Gastroesophageal sphincter (tissue), 4 donors: ENCODE results near the gene RPL27. TPM values are rescaled to one million over a fixed set of nuclear protein-coding genes. Genes with fewer than 3 reads are reported as not detected.
"Not testable (repeated sequence)": the region's sequence is repeated elsewhere in the genome, so short reads cannot be mapped to it uniquely, and the experiment has no call there.

Experiments
- ATAC-seq: fragments of 150-250 bp; one replicate; pipeline ENCODE4 v1.9.1; 2016; ENCODE audit warnings: mild to moderate bottlenecking, moderate library complexity
- H3K27ac ChIP-seq, 4 donors: fragments of 200-600 bp; sonication (generic) in 3 of 4; 1 replicate in 3 of 4; 2 replicates in 1 of 4; pipeline ENCODE4 v1.5.1; 2016 to 2019
- H3K27me3 ChIP-seq: fragments of 200-600 bp; sonication (generic); one replicate; pipeline ENCODE4 v1.5.1; 2019
- H3K36me3 ChIP-seq, 2 donors: fragments of 200-600 bp; sonication (generic); one replicate each; pipeline ENCODE4 v1.5.1; 2019; ENCODE audit warnings: control low read depth in 1 of 2
- H3K4me1 ChIP-seq, 3 donors: fragments of 200-600 bp; sonication (generic); 1 replicate in 2 of 3; 2 replicates in 1 of 3; pipeline ENCODE4 v1.5.1; 2016 to 2019; ENCODE audit warnings: control low read depth in 2 of 3
- H3K4me3 ChIP-seq, 2 donors: fragments of 200-600 bp; sonication (generic); one replicate each; pipeline ENCODE4 v1.5.1; 2019; ENCODE audit warnings: mild to moderate bottlenecking in 1 of 2, moderate library complexity in 1 of 2
- H3K9me3 ChIP-seq, 3 donors: fragments of 200-600 bp; sonication (generic); one replicate each; pipeline ENCODE4 v1.5.1; 2017 to 2019; ENCODE audit warnings: control low read depth in 2 of 3
- EP300 ChIP-seq: sonication (generic); formaldehyde crosslinking; IDR thresholded peaks from one replicate; pipeline ENCODE4 v1.6.1; 2017; ENCODE audit warnings: antibody characterized with exemption, mild to moderate bottlenecking
- POLR2A ChIP-seq, 2 donors: fragments of 450-650 bp; IDR thresholded peaks; one replicate each; pipeline ENCODE4 v1.6.1; 2017; ENCODE audit warnings: antibody characterized with exemption in 2 of 2, mild to moderate bottlenecking in 2 of 2, moderate library complexity in 1 of 2
- POLR2AphosphoS5 ChIP-seq: sonication (generic); formaldehyde crosslinking; IDR thresholded peaks from one replicate; pipeline ENCODE4 v1.6.1; 2017; ENCODE audit warnings: antibody characterized with exemption
- WGBS, 2 donors: methylation state at CpG; one replicate each; pipeline ENCODE4 v1.1.5; 2018; ENCODE audit warnings: low coverage in 1 of 2; 5-methylcytosine and 5-hydroxymethylcytosine counted together
- total RNA-seq, 4 donors: library from RNA; depleted of rRNA; stranded (reverse); fragments of >200 nt; gene quantifications; one replicate each; pipeline ENCODE4 v1.1.0, GENCODE V29; 2016
- TF ChIP-seq, protein P1 (sequence below), 4 experiments: fragments of 200-600 bp in 2 of 4; fragments of 450-650 bp in 2 of 4; sonication (generic) in 1 of 4; IDR thresholded peaks; one replicate each; pipeline ENCODE4 v1.5.1; 2017 to 2019; ENCODE audit warnings: antibody characterized with exemption in 4 of 4, mild to moderate bottlenecking in 2 of 4, moderate library complexity in 2 of 4

Gene RPL27
- total RNA-seq, 4 donors from 2014 or later: 854 to 1,510 (median 1,196) TPM

DNA sequence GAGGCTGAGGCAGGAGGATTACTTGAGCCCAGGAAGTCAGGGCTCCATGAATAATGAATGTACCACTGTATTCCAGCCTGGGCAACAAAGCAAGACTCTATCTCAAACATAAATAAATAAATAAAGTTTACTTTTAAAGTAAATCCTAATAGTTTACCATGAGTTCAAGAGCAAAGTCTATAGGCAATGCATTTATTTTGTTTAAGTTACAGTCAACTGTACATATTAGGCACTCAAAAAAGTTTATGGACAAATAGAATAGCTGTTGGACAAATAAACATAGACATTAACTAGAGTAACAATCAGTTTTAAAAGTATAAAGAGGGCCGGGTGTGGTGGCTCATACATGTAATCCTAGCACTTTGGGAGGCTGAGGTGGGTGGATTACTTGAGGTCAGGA, 30.3 kb upstream of the RPL27 start:
- Histone ChIP-seq H3K36me3 (peaks cover 0 to under 1% of the 10 kb centered on the region in 2 donors), H3K4me1 (peaks cover 0 to 19% (median 5%) of the 10 kb centered on the region in 3 donors), H3K9me3 (no peaks in the 10 kb centered on the region), H3K27ac (no peak overlapping the region), H3K27me3 (no peaks in the 10 kb centered on the region), H3K4me3 (no peak overlapping the region)
- WGBS, 2 donors: 75% methylated on average over 1 of the region's 1 CpG; no CpG with 5 or more reads in 1 of the 2 donors
- no peak for ATAC-seq
- TF ChIP-seq POLR2A (IDR thresholded peaks at IDR 0.05): no peak
- TF ChIP-seq EP300: no peak
- no peak for TF ChIP-seq POLR2AphosphoS5
- TF ChIP-seq, protein P1, sequence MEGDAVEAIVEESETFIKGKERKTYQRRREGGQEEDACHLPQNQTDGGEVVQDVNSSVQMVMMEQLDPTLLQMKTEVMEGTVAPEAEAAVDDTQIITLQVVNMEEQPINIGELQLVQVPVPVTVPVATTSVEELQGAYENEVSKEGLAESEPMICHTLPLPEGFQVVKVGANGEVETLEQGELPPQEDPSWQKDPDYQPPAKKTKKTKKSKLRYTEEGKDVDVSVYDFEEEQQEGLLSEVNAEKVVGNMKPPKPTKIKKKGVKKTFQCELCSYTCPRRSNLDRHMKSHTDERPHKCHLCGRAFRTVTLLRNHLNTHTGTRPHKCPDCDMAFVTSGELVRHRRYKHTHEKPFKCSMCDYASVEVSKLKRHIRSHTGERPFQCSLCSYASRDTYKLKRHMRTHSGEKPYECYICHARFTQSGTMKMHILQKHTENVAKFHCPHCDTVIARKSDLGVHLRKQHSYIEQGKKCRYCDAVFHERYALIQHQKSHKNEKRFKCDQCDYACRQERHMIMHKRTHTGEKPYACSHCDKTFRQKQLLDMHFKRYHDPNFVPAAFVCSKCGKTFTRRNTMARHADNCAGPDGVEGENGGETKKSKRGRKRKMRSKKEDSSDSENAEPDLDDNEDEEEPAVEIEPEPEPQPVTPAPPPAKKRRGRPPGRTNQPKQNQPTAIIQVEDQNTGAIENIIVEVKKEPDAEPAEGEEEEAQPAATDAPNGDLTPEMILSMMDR (IDR thresholded peaks at IDR 0.05): no peak

DNA sequence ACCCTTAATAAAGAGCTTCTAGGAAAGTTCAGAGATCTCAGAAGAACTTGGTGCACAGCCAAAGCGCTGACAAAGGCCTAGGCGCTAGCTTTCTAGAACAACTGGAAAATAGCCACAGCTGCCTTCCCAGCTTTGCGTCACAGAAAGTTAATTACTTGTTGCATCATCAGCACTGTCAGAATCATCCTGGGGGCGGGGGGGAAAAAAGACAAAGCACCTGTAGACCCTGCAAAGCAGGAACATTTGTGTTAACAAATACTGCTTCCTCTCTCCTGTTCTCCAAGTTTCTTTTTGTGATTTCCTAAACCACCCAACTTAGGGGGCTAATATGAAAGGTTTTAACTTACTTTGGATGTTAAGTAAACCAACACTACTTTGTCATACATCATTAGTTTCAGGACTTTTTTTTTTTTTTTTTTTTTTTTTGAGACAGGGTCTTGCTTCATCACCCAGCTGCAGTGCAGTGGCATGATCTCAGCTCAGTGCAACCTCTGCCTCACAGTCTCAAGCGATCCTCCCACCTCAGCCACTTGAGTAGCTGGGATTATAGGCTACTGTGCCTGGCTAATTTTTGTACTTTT, 29.1 kb upstream of the RPL27 start:
- no peak for ATAC-seq
- WGBS, 2 donors: 22 to 33% methylated on average over 3 of the region's 5 CpGs
- Histone ChIP-seq H3K36me3 (no peaks in the 10 kb centered on the region), H3K27me3 (no peaks in the 10 kb centered on the region), H3K4me1 (peaks cover 0 to 8% (median 0%) of the 10 kb centered on the region in 3 donors), H3K27ac (no peak overlapping the region), H3K4me3 (no peak overlapping the region), H3K9me3 (no peaks in the 10 kb centered on the region)
- TF ChIP-seq POLR2AphosphoS5: no peak
- no peak for TF ChIP-seq EP300
- TF ChIP-seq POLR2A (IDR thresholded peaks at IDR 0.05): no peak
- TF ChIP-seq, protein P1 (IDR thresholded peaks at IDR 0.05): no peak

DNA sequence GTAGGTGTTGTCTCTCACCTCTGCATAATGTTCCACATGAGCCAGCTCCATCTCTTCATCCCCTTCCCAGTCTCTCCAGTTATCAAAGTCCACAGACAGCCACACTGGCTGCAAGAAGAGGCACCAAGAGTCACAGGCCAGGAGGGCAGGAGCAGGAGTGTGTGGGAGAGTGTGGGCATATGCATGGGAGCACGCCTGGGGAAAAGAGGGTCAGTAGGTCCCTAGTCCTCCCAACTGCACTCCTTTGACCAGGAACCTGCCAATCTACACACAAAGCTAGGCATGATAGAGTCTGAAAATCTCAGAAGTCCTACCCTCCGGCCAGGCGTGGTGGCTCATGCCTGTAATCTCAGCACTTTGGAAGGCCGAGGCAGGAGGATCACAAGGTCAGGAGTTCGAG, 26.6 kb upstream of the RPL27 start:
- Histone ChIP-seq H3K9me3 (no peaks in the 10 kb centered on the region), H3K4me1 (no peaks in the 10 kb centered on the region), H3K27ac (no peak overlapping the region), H3K4me3 (no peak overlapping the region), H3K36me3 (no peaks in the 10 kb centered on the region), H3K27me3 (no peaks in the 10 kb centered on the region)
- TF ChIP-seq POLR2AphosphoS5 (no peak), EP300 (no peak), POLR2A (IDR thresholded peaks at IDR 0.05) (no peak)
- TF ChIP-seq, protein P1 (IDR thresholded peaks at IDR 0.05): no peak
- 60% methylated on average over 1 of the region's 5 CpGs; no CpG with 5 or more reads in 1 of the 2 donors for WGBS, 2 donors
- no peak for ATAC-seq

DNA sequence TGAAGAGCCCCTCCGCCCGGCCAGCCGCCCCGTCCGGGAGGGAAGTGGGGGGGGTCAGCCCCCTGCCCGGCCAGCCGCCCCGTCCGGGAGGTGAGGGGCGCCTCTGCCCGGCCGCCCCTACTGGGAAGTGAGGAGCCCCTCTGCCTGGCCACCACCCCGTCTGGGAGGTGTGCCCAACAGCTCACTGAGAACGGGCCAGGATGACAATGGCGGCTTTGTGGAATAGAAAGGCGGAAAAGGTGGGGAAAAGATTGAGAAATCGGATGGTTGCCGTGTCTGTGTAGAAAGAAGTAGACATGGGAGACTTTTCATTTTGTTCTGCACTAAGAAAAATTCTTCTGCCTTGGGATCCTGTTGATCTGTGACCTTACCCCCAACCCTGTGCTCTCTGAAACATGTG, 24.9 kb upstream of the RPL27 start:
- WGBS, 2 donors: no CpG with 5 or more reads among the region's 18 CpGs
- H3K36me3 ChIP-seq, H3K4me3 ChIP-seq: not testable (repeated sequence)

DNA sequence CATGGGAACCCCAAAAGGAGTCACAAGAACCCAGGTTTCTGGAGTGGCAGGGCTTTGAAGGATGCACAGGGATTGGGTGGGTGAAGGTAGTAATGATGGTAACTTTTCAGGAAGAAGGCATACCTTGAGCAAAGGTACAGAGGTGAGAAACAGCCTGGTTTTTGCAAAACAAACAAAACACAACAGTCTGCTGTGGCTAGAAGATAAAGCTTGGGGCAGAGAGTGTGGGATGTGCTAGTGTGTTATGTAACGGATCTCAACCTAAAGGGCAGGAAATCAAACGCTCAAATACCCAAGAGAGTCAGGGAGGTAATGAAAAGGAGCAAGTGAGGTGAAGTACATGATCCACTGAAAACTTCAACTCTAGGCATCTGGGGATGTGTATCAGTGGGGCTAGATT, 23.0 kb upstream of the RPL27 start:
- no peaks in the 10 kb centered on the region for H3K27me3 ChIP-seq
- 17 to 45% methylated on average over 2 of the region's 2 CpGs for WGBS, 2 donors
- no peaks in the 10 kb centered on the region for H3K9me3 ChIP-seq
- TF ChIP-seq EP300 (no peak), POLR2AphosphoS5 (no peak), POLR2A (IDR thresholded peaks at IDR 0.05) (no peak)
- TF ChIP-seq, protein P1 (IDR thresholded peaks at IDR 0.05): no peak
- no peak overlapping the region for H3K27ac ChIP-seq
- no peaks in the 10 kb centered on the region for H3K36me3 ChIP-seq
- H3K4me3 ChIP-seq: no peak overlapping the region
- ATAC-seq: no peak
- H3K4me1 ChIP-seq: peaks cover 0 to 14% (median 3%) of the 10 kb centered on the region in 3 donors

More for the DNA sequence above, 24.9 kb upstream of the RPL27 start:
- not testable (repeated sequence) for H3K4me1 ChIP-seq, H3K27me3 ChIP-seq, H3K9me3 ChIP-seq, ATAC-seq, H3K27ac ChIP-seq

DNA sequence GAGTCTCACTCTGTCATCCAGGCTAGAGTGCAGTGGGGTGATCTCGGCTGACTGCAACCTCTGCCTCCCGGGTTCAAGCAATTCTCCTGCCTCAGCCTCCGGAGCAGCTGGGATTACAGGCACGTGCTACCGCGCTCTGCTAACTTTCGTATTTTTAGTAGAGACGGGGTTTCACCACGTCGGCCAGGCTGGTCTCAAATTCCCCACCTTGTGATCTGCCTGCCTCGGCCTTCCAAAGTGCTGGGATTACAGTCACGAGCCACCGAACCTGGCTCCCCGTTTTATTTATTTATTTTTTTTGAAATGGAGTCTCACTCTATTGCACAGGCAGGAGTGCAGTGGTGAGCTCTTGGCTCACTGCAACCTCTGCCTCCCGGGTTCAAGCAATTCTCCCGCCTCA, 22.5 kb upstream of the RPL27 start:
- H3K9me3 ChIP-seq, H3K36me3 ChIP-seq, ATAC-seq, H3K27ac ChIP-seq, H3K4me3 ChIP-seq, H3K27me3 ChIP-seq: not testable (repeated sequence)
- 82 to 97% methylated on average over 7 to 15 of the region's 16 CpGs for WGBS, 2 donors
- peaks cover 0 to 14% (median 3%) of the 10 kb centered on the region in 3 donors for H3K4me1 ChIP-seq
